Activated T-cell treated with anti-CD3 and anti-CD28 coated beads for 4 hours (primary cell): ENCODE results near the gene LRRC10B.

Experiments
- DNase-seq: peaks from one replicate; pipeline ENCODE4 v3.0.0-alpha.2; 2020

Gene LRRC10B

DNA sequence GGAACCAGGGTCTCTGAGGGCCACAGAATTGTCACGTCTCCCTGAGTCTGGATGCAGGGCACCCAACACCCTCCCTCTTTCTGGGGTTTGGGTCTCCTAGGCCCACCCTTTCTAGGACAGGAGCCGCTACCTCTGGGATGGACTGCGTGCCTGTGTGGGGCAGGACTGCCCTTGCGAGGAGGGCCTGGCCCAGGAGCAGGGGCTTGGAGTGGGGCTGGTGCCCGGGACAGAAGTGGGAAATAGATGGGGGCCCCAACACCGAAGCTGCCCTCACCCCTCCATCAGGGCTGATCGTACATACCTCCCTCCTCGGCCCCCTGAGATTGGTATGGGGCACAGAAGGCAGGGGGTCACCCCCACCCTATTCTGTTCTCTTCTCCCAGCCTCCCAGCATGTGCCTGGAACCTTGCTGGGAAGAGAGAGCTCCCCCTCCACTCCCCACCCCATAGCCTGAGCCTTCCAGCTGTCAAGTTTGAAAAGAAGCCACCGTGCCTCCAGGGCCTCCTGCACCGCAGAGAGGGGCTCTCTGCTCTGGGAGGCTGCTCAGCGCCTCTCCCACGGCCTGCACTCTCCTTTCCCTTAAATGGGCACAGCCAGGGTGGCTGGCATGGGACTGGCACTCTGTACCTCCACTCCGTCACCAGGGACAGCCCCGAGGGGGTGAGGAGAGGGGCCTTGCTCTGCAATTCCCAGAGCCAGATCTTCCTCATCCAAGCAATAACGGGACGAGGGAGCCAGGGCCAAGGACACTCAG, 1.8 kb downstream of the LRRC10B start:
- no peak for DNase-seq

DNA sequence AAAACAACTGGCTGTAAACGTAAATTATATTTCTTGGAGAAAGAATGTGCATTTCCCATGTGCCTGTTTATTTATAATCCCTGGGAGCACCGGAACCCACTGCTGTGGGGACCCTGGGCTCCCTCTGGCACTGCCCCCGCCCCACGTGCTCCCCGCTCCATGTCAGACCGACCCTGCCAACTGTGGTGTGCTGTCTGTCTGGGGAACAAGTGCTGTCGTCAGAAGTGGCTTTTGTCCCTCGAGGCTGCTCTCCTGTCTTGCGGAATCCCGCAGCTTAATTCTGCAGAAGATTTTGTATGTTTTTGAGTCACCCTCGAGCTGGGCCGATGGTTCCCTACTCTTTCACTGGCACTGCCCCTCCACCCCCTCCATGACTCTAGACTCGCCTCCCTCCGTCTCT, 2.4 kb downstream of the LRRC10B start:
- DNase-seq: no peak

DNA sequence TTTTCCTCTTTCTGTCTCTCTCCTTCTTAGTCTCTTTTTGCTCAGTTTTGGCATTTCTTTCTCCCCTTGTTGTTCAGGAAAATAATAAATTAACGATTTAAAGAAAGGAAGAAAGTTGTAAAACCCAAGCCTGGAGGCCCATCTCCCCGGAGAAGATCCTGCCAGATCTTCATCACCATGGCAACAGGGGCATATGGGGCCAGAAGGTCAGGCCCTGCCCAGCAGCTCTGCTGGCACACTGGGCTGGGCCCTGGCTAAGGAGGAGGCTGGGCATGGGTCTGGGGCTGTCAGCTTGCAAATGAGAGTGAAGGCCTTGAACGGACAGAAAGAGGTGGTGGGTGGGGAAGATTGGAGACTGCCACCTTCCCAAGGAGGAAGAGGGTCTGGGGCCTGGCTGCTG, 2.8 kb downstream of the LRRC10B start:
- DNase-seq: no peak

DNA sequence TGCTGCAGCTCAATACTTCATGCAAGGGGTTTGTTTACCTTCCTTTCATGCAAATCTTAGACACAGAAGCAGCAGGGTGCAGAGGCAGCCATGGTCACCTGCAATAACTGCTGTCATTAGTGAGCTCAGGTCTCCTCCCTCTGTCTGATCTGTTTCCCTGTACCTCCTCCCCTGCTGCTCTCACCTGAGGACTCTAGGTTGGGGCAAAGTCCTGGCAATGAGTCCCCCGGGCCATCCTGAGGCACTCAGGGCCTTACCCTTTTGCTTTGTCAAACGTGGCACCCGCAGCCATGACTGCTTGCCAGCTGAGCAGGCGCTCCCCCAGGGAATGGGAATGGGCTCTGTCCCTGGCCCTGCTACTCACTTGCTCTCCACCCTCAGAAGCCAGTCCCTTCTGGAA, 3.9 kb downstream of the LRRC10B start:
- no peak for DNase-seq

DNA sequence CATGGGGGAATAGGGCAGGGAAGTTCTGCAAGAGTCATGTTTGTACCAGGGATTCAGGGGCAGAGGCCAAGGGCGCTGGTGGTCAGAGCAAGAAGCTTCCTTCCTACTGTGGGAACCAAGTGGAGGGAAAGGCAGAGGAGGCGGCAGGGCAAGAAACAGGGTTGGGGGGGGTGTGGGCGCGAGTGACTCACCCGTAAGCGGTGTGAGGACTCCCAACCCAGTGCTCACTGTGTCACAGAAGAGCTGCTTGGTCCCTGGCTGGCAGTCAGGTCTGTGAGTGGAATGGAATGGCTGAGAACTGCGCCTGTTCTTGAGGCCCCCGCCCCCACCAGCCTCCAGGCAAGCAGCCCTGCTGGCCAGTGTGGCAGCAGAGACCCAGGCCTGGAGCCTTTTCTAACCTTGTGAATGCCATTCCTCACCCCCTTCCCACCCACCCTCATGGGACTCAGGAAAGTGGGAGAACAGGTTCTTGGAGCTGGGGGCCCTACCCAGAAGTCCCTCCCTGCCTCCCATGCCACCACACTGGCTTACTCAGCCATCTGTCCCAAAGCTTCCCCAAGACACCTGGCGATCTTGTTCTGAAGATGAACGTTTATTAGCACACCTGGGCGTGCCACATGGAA, 4.7 kb downstream of the LRRC10B start:
- DNase-seq: no peak

DNA sequence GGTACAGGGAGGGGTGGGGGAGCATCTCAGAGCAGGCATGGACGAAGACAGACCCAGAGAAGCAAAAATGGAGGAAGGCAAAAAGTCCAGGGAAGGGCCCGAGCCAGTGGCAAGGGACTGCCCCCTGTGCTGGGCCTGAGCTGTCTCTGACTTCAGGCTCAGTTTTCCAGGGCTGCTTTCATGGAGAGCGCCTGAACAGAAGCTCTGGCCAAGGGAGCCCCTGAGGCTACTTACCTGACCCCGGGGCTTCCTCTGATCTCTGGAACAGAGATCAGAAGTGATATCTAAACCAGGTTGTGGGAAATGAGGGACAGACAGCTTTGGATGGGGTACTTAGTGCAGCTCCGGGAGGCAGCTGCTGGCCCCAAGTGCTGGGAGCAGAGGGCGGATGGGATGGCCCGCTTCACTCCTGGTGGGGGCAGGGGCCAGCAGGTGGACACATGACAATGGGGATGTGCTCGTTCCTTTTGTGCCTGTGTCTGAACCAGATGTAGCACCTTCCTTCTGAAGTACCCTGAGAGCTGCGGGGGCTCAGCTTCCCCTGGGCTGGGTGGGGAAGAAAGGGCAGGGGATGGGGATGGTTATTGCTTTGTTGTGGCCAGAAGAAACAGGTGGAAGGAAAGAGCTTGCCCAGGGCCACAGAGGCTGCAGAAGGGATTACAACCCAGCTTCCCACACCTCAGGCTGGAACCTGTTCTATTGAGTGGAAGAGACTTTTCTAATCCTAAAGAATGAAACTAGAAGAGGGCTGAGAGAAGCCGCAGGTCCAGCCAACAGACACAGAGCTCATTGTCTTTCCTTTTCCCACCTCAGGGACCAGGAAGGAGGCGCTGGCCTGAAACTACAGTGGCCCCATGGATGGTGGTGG, 5.7 kb downstream of the LRRC10B start:
- no peak for DNase-seq

DNA sequence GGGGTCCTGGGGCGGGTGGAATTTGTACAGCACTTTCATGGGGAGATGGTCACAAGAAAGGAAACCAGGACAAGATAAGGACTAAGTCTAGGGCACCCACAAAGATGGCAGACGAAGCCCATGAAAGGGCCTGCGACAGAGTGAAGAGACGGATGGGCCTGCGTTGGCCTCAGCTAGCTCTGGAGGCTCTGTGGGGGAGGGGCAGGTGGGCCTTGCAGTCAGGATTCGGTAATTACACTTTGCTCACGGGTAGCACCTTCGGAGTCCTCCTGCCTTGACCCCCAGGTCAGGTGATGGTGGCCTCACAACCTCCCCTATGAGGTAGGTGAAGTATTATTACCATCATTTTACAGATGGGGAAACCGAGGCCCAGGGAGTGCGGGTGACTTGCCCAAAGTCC, 7.1 kb downstream of the LRRC10B start:
- DNase-seq: no peak

DNA sequence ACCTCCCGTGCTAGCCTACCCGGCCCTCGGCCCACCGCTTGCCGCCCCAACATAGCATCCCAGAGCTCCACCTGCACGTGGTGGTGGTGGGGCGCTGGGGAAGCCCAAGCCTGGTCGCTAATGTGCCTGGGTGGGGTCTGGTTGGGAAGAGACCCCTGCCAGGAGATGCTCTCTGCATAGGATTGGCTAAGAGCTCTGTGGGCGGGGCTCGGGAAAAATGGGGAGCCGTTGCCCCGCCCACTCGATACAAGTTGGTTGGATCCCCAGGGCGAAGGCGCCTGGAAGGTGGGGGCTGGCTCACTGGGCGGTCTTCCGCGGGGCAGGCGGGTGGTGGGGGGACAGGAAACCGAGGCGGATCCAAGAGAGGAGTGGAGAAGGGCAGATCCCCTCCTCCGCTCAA, 7.6 kb downstream of the LRRC10B start:
- no peak for DNase-seq

DNA sequence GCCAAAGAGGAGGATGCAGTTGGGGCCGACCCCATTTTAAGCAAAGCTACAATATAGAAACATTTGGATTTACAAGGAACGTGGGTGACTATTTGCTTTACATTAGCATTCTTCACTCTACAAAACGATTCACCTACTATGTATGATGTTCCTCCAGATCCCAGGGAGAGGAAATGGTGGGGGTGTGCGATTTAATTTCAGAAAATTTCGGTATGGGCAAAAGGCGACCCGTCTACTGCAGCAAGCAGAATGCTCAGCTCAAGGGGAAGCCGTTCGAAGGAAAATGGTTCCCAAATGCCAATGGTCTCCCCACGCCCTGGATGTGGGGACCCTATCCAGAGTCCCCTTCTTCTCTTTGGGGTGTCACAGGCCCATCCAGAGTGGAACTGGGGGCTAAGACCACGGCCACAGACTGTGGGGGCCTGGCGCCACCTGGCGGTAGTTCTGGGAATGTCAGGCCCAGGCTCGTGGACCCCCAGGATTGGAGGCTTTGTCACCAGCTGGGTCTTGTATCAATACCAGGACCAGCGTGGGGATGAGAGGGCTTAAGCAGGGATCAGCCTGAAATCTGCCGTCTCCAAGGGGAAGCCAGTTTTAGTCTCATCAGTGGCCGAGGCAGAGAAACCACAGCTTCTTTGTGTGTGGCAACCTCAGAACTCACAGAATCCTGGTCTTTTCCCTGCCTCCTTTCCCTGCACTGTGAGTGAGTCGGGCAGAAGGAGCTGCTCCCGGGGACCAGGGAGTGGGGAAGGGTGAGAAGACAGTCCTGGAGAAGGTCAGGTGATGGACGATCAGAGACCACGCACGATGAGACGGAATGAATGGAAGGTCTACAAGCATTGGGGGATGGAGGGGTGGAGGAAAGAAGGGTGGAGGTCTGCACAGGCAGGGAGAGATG, 8.4 kb downstream of the LRRC10B start:
- peak; percentile 38 for DNase-seq

DNA sequence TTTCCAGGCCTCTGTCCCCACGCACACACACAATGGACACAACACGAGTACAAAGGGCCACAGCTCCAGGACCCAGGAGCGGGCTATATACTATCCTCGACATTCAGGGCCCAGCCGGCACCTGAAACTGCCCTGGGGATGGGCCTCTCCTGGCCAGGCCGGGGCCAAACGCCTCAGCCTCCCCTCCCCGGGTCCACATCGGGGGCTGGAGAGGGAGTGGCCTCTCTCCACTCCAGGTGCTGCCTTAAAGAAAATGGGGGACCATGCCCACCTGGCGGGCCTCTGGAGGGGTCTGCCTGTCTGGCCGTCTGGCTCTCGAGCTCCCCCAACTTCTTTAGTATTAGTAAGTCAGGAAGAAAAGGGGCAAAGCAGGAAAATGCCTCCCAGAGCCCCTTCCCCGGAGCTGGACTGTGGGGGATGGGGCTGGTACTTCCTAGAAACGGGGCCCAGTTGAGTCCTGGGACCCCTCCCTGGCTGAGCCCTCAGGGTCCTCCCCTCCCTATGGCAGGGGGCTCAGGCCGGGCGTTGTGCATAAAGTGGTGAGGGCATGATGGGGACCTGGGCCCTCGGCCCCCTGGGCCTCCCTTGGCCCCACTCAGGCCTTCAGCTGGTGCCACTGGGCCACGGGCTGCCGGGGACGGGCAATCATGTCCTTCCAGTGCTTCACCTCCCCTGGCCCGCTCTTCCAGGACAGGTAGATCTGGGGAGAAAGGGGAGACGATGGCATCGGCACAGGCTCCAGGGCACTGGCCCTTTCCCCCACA, 9.7 kb downstream of the LRRC10B start:
- DNase-seq: no peak

DNA sequence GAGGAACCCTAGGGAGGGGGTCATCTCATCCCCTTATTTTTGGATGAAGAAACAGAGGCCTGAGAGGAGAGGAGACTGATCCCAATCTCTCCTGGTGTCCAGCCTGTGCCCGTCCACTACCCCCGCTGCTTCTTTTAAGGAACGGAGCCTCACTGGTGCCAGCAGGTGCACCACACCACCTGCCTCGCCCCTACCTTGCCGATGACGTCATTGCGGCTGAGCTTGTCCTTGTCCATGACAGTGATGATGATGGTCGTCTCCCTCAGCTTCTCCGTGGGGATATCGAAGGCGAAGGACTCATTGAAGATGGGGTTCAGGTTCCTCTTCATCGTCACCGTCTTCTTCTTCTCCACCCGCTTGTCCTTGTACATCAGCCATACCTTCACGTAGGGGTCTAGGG, 14.3 kb downstream of the LRRC10B start:
- DNase-seq: no peak

DNA sequence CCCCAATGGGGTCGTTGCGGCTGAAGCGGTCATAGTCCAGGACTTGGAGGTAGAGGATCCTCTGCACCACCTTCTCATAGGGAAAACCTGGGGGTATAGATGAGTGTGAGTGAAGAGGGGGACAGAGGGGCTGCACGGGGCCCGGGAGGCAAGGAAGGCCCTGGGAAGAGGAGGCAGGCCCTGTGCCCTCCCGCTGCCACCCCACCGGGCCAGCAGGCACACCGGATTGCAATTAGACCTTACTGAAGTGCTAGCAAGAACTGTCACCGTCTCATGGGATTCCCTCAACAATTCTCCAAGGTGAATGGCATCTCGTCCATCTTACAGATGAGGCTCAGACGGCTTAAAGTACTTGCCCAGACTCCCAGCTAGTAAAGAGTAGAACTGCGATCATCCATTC, 15.9 kb downstream of the LRRC10B start:
- no peak for DNase-seq

DNA sequence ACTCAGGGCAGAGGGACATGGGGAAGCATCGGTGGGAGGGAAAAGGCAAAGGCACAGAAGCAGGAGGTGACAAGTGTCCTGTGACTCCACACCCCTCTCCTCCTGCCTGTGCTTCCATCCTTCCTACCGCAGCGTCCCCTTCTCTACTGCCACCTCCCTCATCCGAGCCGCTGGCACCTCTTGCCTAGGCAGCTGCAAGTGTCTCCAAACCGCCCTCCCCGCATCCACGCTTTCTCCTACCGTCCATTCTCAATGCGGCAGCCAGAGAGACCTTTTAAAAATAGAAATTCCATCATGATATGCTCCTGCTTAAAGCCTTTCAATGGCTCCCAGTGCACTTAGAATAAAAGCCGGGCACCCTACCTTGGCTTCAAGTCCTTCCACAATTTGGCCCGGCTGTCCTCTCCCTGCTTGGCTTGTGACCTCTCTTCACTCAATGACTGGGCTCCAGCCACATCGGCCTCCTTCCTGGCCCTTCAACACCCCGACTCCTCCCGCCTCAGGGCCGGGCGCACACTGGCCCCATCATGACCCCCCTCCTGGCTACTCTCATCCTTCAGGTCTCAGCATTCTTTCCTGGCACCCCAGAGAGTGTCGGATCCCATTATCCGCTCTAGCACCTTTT, 16.5 kb downstream of the LRRC10B start:
- no peak for DNase-seq

DNA sequence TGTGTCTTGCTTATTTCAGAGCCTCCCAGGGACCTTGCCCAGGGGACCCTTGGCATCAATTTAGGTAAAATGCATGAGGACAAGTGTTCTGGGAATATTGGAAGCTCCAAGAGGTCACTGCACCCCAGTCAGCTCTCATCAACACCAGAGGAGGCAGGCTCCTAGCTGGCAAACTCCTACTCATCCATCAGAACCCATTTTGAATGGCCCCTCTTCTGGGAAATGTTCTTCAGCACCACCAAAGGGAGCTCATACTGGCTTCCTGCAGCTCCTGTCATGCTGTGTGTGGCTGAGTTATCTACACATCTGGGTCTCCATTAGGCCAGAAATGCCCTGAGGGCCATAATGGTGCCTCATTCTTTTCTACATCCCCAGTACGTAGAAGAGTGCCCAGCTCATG, 17.7 kb downstream of the LRRC10B start:
- no peak for DNase-seq

DNA sequence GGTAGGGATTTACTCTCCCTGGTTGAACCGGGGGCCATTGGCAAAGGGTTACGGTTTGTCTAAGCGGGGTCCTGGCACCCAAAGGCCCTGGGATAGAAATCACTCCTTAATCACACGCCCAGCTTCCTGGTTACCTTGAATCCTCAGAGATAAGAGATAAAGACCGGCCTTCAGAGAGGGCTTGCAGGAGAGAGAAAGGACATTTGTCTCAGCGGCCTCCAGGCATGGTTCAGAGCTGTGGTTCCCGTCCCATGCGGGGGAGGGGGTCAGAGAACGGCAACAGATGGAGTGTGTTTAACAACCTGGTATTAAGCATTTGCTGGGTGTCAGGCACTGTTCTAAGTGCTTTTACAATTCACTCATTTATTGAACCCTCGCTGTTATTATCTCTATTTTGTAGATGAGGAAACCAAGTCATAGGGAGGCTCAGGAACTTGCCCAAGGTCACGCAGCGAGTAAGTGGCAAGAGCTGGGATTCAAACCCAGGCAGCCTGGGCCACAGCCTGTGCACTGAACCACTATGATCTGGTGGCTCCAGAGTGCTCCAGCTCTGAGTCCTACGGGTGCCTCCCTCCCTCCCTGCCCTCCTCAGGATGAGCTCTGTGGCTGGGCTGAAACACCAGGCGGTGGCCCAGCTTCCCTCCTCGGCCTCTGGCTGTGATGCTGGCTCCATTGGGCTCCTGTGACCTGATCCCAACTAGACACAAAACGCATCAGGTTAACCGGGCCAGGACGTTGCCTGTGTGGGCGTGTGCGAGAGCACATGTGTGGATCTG, 18.6 kb downstream of the LRRC10B start:
- DNase-seq: no peak

DNA sequence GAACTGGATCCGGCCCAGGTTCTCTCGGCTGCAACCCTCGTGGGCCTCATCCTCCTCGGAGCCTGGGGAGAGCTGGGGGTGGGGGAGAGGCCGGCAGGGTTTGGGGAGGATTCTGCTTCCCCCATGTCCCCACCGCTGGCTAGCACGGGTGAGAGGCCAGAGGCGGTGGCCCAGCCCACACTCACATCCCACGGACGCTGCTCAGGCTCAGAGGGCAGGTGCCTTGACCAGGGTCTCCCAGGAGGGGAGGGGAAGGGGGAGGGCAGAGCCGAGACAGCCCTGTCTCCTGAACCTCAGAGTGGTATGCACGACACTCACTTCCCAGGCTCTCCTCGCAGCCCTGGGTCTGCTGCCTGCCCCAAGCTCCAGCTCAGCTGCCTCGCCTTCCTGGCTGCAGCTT, 19.6 kb downstream of the LRRC10B start:
- no peak for DNase-seq

DNA sequence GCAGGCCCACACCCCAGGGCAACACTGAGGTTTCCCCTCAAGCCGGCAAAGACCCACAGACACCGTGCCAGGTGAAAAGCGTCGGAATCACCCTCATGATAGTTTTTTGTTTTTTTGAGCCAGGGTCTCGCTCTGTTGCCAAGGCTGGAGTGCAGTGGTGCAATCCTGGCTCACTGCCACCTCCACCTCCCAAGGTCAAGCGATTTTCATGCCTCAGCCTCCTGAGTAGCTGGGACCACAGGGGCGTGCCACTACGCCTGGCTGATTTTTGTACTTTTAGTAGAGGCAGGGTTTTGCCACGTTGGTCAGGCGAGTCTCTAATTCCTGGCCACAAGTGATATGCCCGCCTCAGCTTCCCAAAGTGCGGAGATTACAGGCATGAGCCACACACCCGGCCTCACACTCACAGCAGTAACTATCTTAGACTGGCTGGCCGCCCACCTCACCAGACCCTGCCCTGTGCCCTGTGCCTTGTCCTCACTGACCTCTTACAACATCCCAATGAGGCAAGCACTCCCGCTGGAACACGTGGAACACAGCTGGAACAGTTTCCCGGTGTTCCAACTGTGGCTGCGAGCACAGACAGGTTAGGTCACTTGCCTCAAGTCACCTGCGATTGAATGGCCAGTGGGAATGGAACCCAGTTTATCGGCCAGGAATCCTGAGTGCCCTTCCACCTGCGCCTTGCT, 21.1 kb downstream of the LRRC10B start:
- no peak for DNase-seq

DNA sequence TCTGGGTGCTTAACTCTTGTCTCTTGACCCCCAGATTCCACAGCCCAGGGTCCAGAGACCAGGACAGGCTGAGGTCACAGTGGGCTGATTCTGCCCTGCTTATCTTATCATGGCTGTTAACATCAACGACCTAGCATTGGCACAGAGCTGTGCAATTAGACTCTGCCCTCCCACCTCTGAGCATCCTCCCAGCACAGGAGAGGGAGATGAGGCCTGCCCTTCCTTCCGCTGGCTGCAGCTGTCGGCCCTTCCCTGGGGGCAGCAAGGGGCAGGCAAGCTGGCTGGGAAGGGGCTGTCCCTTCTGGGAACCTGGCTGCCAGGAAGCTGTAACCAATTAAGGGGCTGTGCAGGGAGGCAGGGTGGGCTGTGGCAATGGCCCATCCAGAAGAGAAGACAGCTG, 22.5 kb downstream of the LRRC10B start:
- no peak for DNase-seq

DNA sequence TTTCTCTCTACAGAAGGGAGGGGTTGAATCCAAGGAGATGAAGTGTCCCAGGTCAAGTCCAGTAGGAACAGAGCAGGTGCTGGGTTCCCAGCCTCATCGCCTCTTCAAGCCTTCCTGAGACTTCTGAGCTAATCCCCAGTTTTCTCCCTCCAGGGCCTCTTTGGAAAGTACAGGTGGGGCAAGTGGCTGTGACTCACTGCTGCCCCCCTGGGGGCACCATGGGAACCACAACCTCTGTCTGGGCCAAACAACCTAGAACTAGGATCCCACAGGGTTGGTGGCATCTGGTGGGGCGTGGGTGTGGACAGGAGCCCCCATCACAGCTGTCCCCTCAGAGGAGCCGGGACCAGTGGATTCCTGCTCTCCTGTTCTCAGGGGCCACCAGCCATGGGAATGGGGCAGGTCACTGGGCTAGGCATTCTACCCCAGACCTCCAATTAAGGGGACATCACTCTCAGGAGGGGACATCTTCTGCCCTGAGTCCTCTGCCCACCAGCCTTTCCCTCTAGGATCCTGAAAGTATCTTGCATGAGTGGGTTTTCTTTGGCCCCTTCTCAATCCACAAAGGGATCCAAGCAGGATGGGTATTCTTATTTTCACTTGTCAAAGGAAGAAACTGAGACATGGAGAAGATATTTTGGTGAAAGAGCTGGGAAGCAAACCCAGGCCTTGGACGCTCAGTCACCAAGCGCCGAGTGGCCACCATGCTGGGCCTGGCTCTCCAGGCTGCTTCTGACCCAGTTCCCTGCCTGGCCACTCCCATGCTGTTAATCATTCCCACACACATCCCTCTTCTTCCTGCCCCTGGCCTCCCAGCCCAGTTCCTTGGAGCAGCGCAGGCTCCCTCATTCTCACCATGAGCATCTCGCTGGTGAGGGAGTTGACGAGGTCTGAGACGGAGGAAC, 23.8 kb downstream of the LRRC10B start:
- DNase-seq: peak; percentile 27
